GM18498 (cell line): ENCODE data around the gene EMC1.
"Not testable (repeated sequence)": the region's sequence is repeated elsewhere in the genome, so short reads cannot be mapped to it uniquely, and the experiment has no call there.

ENCODE experiments used
- ATAC-seq: cut with Tn5 transposase; IDR thresholded peaks from one replicate; pipeline ENCODE4 v1.9.1; 2021; ENCODE audit warnings: mild to moderate bottlenecking, moderate library complexity; ENCODE audit not compliant: unreplicated experiment

EMC1 gene

DNA sequence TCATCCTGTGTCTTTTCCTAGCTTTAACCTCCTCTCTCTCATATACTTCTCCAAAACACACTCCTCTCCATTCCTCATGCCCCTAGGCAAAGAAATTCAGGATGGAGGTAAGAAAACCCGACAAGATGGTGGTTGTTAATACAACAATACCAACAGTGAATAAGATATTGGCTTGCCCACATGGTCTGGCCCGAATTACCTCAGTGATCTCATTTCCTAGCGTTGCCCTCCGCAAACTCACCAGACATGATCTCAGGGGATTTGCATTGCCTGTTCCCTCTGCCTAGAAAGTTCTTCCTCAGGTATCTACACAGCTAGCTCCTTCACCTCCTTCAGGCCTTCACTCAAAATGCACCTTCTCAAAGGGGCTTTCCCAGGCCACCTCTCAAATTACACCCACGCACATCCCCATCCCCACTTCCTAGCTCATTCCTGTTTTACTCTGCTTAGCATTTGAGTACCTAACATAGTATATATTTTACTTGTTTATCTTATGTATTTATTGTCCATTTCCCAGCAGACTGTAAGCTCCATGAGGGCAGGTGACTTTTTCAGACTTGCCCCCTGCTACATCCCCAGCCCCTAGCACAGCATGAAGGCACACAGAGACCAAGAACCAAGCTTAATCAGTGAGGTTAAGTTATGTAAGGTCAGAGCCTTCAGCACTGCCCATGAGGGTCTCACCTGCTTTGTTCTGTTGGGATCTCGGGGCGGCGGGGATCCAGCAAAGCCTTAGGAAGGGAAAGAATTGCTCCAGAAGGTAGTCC lies 31.1 kb downstream of the EMC1 start:
- ATAC-seq, result no peak

- ATAC-seq, result no peak
These were observed 31.9 kb downstream of the EMC1 start for GRCh38 chr1:19219451-19219850.

- ATAC-seq, result not testable (repeated sequence)
These were observed 34.7 kb downstream of the EMC1 start for GRCh38 chr1:19216585-19216984.

GRCh38 chr1:19213580-19213979 lies 37.7 kb downstream of the EMC1 start:
- no peak for ATAC-seq

DNA sequence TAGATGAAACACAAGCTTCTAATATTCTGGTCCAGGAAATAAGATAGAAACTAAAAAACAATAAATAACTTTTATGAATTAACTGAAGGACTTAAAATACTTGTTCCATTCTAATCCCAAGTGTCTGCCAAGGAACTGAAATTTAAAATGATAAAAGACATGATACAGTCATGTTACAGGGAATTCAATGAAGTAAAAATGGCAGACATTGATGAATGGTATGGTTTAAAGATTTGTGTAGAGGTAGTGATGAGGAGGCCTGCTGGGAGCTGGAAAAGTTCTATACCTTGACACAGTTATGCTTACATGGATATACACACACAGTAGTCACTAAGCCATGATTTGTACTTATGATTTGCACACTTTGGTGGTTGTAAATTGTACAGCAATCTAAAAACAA lies 39.2 kb downstream of the EMC1 start:
- ATAC-seq, result no peak

GRCh38 chr1:19210772-19211549 lies 40.4 kb downstream of the EMC1 start:
- ATAC-seq, result no peak

GRCh38 chr1:19209990-19210771 lies 41.1 kb downstream of the EMC1 start, which contains the start of gene UBR4:
TSS of gene UBR4 (minus strand) at chr1:19210266. CDS start at chr1:19210248, 18 bp downstream.
- ATAC-seq, result peak; percentile 90

GRCh38 chr1:19209439-19209989 lies 41.8 kb downstream of the EMC1 start:
- ATAC-seq, result peak; percentile 37

DNA sequence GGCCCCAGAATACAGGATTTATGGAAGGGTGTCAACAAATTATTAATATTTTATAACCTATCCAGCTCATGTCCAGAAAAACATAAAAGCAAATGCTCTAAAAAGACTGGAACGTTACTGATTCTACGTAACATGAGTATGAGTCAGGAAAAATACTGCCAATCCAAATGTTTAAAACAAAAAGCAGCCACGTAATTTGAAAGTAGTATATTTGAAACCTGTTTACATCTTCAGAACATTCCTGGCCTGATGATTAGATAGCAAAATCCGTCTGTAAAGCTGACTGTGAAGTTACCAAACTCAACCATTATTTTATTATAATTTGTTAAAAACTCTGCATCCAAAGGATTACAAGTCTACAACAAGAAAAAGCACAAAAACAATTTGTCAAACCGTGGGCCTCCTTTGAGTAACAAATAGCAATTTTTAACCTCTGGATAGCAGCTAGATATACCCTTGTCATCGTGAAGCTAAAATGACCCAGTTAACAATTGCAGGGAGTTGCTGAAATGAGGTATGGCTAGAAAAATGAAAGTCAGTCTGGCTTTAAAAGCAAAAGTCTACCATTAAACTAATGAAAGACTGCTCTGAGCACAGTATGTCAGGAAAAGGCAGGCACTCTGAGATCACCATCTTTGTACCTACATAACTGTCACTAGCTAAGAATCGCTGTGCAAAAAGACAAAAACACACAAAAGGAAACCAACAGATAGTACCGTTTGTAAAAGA lies 42.5 kb downstream of the EMC1 start:
- ATAC-seq, result no peak

DNA sequence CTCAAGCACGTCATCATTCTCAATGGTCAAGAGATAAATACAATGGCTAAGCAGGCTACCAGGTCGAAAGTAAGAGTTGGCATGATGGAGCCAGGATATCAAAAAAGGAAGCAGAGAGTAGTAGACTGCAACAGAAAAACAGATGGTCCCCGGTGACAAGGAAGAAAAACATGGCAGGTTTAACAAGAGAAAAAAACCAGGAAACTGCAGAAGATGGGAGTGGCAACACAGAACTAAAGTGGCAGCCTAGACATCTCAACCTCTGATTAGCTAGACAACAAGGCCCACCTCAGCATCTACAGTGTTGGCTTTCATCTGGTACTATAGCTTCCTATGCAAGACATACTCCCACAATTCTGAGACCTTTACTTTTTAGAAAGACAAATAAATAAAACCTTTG lies 44.4 kb downstream of the EMC1 start:
- ATAC-seq, result no peak

DNA sequence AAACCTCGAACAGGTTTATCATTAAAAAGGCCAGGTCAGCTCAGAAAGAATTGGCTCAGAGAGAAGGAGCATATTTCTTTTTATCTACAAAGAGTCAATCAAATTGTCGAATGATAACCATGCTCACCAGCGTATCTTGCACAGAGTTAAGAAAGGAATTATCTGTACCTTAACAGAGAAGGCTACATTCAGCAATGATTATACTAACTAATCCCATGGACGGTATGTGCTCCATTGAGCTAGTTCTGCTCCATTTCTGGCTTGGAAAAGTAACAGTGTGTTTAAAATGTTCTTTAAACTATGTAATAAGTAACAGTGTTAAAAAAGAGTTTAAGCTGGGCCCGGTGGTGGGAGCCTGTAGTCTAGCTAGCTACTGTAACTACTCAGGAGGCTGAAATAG lies 45.5 kb downstream of the EMC1 start:
- no peak for ATAC-seq

DNA sequence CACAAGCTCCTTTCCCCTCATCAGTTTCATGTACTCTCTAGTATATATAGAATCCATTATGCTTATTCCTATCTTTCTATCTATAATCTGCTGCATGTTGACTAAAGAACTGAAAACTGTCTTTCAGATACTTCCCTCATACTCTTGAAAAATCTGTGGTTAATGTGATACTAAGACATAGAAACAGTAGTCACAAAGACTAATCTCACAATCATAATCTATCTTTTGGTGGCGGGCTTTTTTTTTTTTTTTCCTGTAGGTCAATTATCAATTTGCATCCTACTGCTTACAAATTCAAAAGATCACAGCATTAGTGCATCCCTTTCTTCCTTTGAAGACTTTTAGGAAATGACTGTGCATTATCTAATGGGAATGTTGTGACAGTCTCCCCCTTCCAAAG lies 45.9 kb downstream of the EMC1 start:
- ATAC-seq, result no peak

DNA sequence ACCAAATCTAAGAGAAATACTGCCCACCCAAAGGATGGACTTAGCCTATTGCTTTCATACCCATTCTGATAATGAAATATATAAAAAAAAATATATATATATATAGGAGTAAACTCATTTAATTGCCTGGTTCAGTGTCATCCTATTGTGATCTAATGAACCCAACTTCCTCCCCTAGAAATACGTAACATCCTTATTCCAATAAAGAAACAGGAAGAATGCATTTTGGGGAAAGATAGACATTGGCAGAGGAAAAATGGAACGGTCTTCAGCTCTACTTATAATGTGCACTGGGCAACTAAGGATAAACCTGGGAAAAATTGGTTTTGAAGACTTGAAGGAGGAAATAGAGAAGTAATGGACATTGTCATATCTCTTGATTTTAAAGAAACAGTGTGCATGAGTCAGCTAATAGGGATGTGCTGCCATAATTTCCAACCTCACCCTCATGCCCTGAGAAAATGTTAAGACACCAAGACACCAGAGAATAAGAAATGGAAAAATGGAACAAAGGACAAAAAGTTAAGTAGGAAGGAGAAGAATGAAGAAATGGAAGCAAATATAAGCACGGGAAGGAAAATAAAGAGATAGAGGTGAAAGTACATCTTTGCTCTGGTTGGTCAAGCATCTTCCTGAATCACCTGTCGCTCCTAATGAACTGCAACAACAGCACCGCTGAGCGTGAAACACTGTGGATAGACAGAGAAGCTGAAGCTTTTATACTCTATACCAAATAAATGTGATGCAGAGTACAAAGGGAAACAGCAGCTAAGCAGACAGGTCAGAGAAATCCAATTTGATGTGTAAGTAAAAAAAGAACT lies 46.7 kb downstream of the EMC1 start:
- ATAC-seq, result no peak

DNA sequence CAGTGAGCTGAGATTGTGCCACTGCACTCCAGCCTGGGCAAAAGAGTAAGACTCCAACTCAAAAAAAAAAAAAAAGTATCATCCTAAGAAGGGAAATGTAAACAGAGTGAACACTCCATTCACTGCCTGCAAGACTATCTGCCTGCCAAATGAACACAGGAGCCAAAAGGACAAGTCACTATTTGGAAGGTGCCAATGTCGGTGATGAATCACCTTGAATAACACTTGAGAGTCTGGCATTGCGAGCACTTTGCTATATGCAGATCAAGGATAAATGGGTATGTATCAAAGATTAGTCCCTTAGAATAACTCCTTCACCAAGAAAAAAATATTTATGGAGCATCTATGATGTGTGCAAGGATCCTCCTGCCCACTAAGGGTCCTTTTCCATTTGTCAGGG lies 47.9 kb downstream of the EMC1 start:
- no peak for ATAC-seq

DNA sequence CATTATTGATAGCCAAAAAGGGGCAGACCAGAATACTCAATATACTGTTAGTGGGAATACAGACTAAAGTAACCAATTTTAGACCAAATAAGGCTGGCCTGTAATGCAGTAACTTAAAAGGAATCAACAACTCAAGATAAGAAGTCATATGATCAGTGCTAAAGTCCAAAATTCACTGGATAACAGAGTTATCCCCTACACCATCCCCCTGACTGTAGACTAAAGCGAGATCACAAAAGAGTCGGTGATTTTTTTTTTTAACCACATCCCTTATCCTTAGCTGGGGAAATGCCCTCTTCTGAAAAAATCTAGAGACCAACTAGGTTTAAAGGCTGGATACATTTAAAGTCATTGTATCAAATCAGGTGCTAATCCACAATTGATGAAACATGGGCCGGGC lies 48.9 kb downstream of the EMC1 start:
- no peak for ATAC-seq

DNA sequence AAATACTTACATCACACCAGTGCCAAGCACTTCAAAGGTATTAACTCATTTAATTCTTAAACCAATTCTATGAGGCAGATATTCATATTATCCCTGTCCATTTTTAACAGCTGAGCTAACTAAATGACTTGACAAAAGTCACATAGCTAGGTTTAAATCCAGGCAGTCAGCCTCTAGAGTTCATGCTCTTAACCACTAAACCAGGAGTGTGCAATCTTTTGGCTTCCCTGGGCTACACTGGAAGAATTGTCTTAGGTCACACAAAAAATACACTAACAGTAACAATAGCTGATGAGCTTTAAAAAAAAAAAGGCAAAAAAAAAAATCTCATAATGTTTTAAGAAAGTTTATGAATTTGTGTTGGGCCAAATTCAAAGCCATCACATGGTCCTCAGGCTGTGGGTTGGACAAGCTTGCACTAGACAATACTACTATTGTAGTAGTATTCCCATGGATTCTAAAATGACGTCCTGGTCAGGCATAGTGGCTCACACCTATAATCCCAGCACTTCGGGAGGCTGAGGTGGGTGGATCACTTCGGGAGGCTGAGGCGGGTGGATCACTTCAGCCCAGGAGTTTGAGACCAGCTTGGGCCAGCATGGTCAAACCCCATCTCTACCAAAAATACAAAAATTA lies 51.2 kb downstream of the EMC1 start:
- ATAC-seq, result no peak

- ATAC-seq, result no peak
These were observed 51.9 kb downstream of the EMC1 start for GRCh38 chr1:19199329-19199968.

DNA sequence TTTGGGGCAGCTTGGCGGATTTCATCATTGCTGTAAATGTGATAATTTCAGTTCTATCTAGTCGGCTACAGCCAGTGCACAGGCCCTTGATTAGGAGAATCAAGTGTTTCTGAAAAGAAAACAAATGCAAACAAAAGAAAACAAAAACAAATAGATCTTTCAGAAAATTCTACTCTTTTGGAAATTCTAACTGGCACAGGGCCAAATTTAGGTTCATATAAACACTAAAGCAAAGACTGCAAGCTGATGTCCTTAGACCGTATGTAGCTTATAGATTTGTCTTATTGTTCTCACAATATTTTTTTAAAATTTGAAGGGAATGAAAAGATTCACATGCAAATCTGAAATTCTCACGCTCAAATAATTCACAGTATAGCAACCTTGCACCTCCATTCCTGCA lies 52.5 kb downstream of the EMC1 start:
- ATAC-seq, result no peak

GRCh38 chr1:19197845-19198244 lies 53.5 kb downstream of the EMC1 start:
- no peak for ATAC-seq
